CD4-positive, alpha-beta T cell treated with Interferon gamma for 1 hour (primary cell): Measurements from ENCODE around the gene NAA60.

Source experiments
- DNase-seq: peaks from one replicate; pipeline ENCODE4 v3.0.0-alpha.2; 2020

The NAA60 gene

GRCh38 chr16:3513892-3514583, 70.6 kb downstream of the NAA60 start:
- no peak for DNase-seq

- no peak for DNase-seq
Measured at GRCh38 chr16:3514621-3515020, 71.1 kb downstream of the NAA60 start.

- no peak for DNase-seq
Measured at GRCh38 chr16:3515897-3516296, 72.4 kb downstream of the NAA60 start.

- DNase-seq = no peak
Measured at GRCh38 chr16:3518292-3518985, 75.0 kb downstream of the NAA60 start.

GRCh38 chr16:3518986-3519348, 75.5 kb downstream of the NAA60 start:
- no peak for DNase-seq

GRCh38 chr16:3519581-3519980, 76.1 kb downstream of the NAA60 start:
- no peak for DNase-seq

GRCh38 chr16:3520413-3520812, 76.9 kb downstream of the NAA60 start:
- DNase-seq = no peak

GRCh38 chr16:3520841-3521240, 77.4 kb downstream of the NAA60 start:
- DNase-seq = no peak

- no peak for DNase-seq
Measured at GRCh38 chr16:3523281-3523680, 79.8 kb downstream of the NAA60 start.

GRCh38 chr16:3525951-3526350, 82.5 kb downstream of the NAA60 start:
- DNase-seq = no peak

GRCh38 chr16:3527216-3527829, 83.8 kb downstream of the NAA60 start:
- DNase-seq = peak; percentile 44

- DNase-seq = no peak
Measured at GRCh38 chr16:3528406-3528805, 84.9 kb downstream of the NAA60 start.

- DNase-seq = no peak
Measured at GRCh38 chr16:3529175-3529574, 85.7 kb downstream of the NAA60 start.

- DNase-seq = no peak
Measured at GRCh38 chr16:3530371-3530914, 87.0 kb downstream of the NAA60 start.

- DNase-seq = no peak
Measured at GRCh38 chr16:3532741-3533140, 89.3 kb downstream of the NAA60 start.

GRCh38 chr16:3534126-3534525, 90.6 kb downstream of the NAA60 start:
- no peak for DNase-seq

GRCh38 chr16:3536271-3536731, 92.8 kb downstream of the NAA60 start:
- DNase-seq = no peak
